ENCODE data around the gene NEURL3. TPM values are rescaled to one million over a fixed set of nuclear protein-coding genes. Genes with fewer than 3 reads are reported as not detected.
"Not testable (repeated sequence)": the region's sequence is repeated elsewhere in the genome, so short reads cannot be mapped to it uniquely, and the experiment has no call there.

The NEURL3 gene
- total and polyA plus RNA-seq, 12 donors, result 0.03 to 0.41 (median 0.18) TPM; not detected in 8

- Histone ChIP-seq H3K27me3 (peaks cover 10% of the 10 kb centered on the region), H3K4me3 (no peak overlapping the region), H3K36me3 (replicated peaks in 1 of 2) (no peaks in the 10 kb centered on the region), H3K4me1 (replicated peaks in 1 of 2) (no peaks in the 10 kb centered on the region), H3K27ac (no peak overlapping the region), H3K9me3 (replicated peaks in 1 of 3) (no peaks in the 10 kb centered on the region)
- TF ChIP-seq POLR2A (IDR thresholded peaks at IDR 0.05) (no peak), CTCF (IDR thresholded peaks at IDR 0.05) (no peak)
- intact Hi-C loops (cut with DNase I), result loop anchor here in 1 of 2 donors (10.0 kb wide), 1 partner anchor 186 kb away; no protein-coding TSS in a partner anchor
- 23 to 44% (median 32%) methylated on average over 3 to 64 of the region's 64 CpGs for WGBS, 4 donors
- no peak for DNase-seq
Observed at GRCh38 chr2:96500385-96501066, 4.6 kb downstream of the NEURL3 start.

GRCh38 chr2:96499061-96499960 lies 5.8 kb downstream of the NEURL3 start:
- no peak overlapping the region for H3K4me3 ChIP-seq
- peaks cover 0 to under 1% (median 0%) of the 10 kb centered on the region in 3 donors for H3K9me3 ChIP-seq (replicated peaks in 1 of 3)
- no peaks in the 10 kb centered on the region for H3K4me1 ChIP-seq (replicated peaks in 1 of 2)
- intact Hi-C loops (cut with DNase I), result no loop called here
- H3K36me3 ChIP-seq (replicated peaks in 1 of 2), result no peaks in the 10 kb centered on the region
- H3K27me3 ChIP-seq, result peaks cover 10% of the 10 kb centered on the region
- TF ChIP-seq POLR2A (IDR thresholded peaks at IDR 0.05) (no peak), CTCF (IDR thresholded peaks at IDR 0.05) (no peak)
- H3K27ac ChIP-seq, result no peak overlapping the region
- no peak for DNase-seq
- 79 to 88% (median 84%) methylated on average over 6 to 15 of the region's 15 CpGs for WGBS, 4 donors

GRCh38 chr2:96498611-96499010 lies 6.5 kb downstream of the NEURL3 start:
- DNase-seq; H3K4me1 ChIP-seq (replicated peaks in 1 of 2); intact Hi-C loops (cut with DNase I); H3K9me3 ChIP-seq (replicated peaks in 1 of 3); H3K36me3 ChIP-seq (replicated peaks in 1 of 2); H3K27ac ChIP-seq; H3K4me3 ChIP-seq: not testable (repeated sequence)
- 92 to 94% (median 92%) methylated on average over 6 of the region's 6 CpGs for WGBS, 4 donors
- peaks cover 10% of the 10 kb centered on the region for H3K27me3 ChIP-seq

- DNase-seq, result no peak
- intact Hi-C loops (cut with DNase I), result no loop called here
- H3K36me3 ChIP-seq (replicated peaks in 1 of 2), result no peaks in the 10 kb centered on the region
- peaks cover 10% of the 10 kb centered on the region for H3K27me3 ChIP-seq
- no peak for TF ChIP-seq POLR2A (IDR thresholded peaks at IDR 0.05)
- TF ChIP-seq CTCF (IDR thresholded peaks at IDR 0.05), result no peak
- peaks cover 0 to 8% (median 0%) of the 10 kb centered on the region in 3 donors for H3K9me3 ChIP-seq (replicated peaks in 1 of 3)
- H3K4me1 ChIP-seq (replicated peaks in 1 of 2), result no peaks in the 10 kb centered on the region
- no peak overlapping the region for H3K4me3 ChIP-seq
- no peak overlapping the region for H3K27ac ChIP-seq
- WGBS, 4 donors, result 84 to 93% (median 90%) methylated on average over 9 to 12 of the region's 12 CpGs
Observed at GRCh38 chr2:96498021-96498431, 7.1 kb downstream of the NEURL3 start.

All from adrenal gland (tissue), 12 donors.